GM21381 (cell line): ENCODE measurements around the gene CDAN1.

Source experiments
- ATAC-seq: cut with Tn5 transposase; IDR thresholded peaks from one replicate; pipeline ENCODE4 v1.9.1; 2021; ENCODE audit warnings: mild to moderate bottlenecking, moderate library complexity; ENCODE audit not compliant: unreplicated experiment

Gene CDAN1

DNA sequence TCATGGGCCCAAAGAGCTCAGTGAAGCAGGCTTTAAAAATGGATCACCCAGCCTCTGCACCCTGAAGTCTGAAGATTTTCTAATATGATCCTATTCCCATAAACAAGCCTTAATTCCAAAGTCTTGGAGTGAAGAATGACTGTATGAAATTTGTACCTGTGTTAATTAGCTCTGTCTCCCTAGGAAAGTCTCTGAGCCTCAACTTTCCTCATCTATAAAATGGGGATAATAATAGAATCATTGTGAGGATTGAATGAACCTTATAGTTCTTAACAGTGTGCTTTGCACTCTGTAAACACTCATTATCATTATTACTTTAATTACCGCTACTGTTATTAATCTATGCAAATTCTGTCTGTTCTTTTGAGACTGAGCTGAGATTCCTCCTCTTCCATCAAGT lies 61.9 kb downstream of the CDAN1 start:
- ATAC-seq = no peak

GRCh38 chr15:42674472-42674871 lies 62.5 kb downstream of the CDAN1 start:
- ATAC-seq = no peak
